GM19239 (cell line): ENCODE measurements around the gene TNFRSF12A.

Source experiments
- DNase-seq: peaks from one replicate; pipeline ENCODE4 v3.0.0; 2011; ENCODE audit warnings: low spot score; ENCODE audit not compliant: insufficient read length
- FAIRE-seq: peaks from 2 replicates; lab custom pipeline; 2011; peaks lifted over from hg19 to GRCh38; lab: Jason Lieb, UNC

TNFRSF12A gene

GRCh38 chr16:3020247-3020603, at the start of gene TNFRSF12A:
Gene TNFRSF12A, plus strand, starts transcription at chr16:3020368. Its CDS starts 30 bp downstream, at chr16:3020398.
- DNase-seq, result peak; percentile 92
- peak; percentile 28 for FAIRE-seq

- no peak for DNase-seq
- no peak for FAIRE-seq
Measured at GRCh38 chr16:2970563-2970962, 49.6 kb upstream of the TNFRSF12A start.

GRCh38 chr16:2971134-2971984, 48.8 kb upstream of the TNFRSF12A start:
- DNase-seq, result no peak
- no peak for FAIRE-seq

- FAIRE-seq, result no peak
- no peak for DNase-seq
Measured at GRCh38 chr16:2971985-2972784, 48.0 kb upstream of the TNFRSF12A start.

GRCh38 chr16:2973093-2973492, 47.1 kb upstream of the TNFRSF12A start:
- FAIRE-seq (no peak), DNase-seq (no peak)

GRCh38 chr16:2973605-2974318, 46.4 kb upstream of the TNFRSF12A start:
- no peak for DNase-seq
- no peak for FAIRE-seq

GRCh38 chr16:2974319-2975056, 45.7 kb upstream of the TNFRSF12A start:
- FAIRE-seq (no peak), DNase-seq (no peak)

GRCh38 chr16:2975161-2975795, 44.9 kb upstream of the TNFRSF12A start:
- FAIRE-seq, result no peak
- no peak for DNase-seq

GRCh38 chr16:2976201-2976600, 44.0 kb upstream of the TNFRSF12A start:
- DNase-seq (no peak), FAIRE-seq (no peak)

- FAIRE-seq (no peak), DNase-seq (no peak)
Measured at GRCh38 chr16:2976673-2977072, 43.5 kb upstream of the TNFRSF12A start.

GRCh38 chr16:2977440-2977839, 42.7 kb upstream of the TNFRSF12A start:
- FAIRE-seq, result no peak
- no peak for DNase-seq

GRCh38 chr16:2979669-2980226, 40.4 kb upstream of the TNFRSF12A start:
- DNase-seq (no peak), FAIRE-seq (peak; percentile 35)

- FAIRE-seq, result peak; percentile 76
- DNase-seq, result peak; percentile 100
Measured at GRCh38 chr16:2980227-2981176, 39.7 kb upstream of the TNFRSF12A start, which contains the start of gene PKMYT1. Gene PKMYT1, minus strand, starts transcription at chr16:2980446. Its CDS starts 789 bp downstream, at chr16:2979657.

- no peak for DNase-seq
Measured at GRCh38 chr16:2981177-2981898, 38.8 kb upstream of the TNFRSF12A start.

GRCh38 chr16:2981899-2982250, 38.3 kb upstream of the TNFRSF12A start:
- DNase-seq (no peak), FAIRE-seq (no peak)

More at GRCh38 chr16:2981177-2981898, 38.8 kb upstream of the TNFRSF12A start:
- FAIRE-seq, result no peak

GRCh38 chr16:2982402-2982801, 37.8 kb upstream of the TNFRSF12A start:
- no peak for FAIRE-seq

GRCh38 chr16:2983706-2984136, 36.4 kb upstream of the TNFRSF12A start:
- peak; percentile 94 for DNase-seq
- FAIRE-seq, result peak; percentile 37

More at GRCh38 chr16:2982402-2982801, 37.8 kb upstream of the TNFRSF12A start:
- no peak for DNase-seq
